ENCODE measurements around the gene TNFAIP2. TPM values are rescaled to one million over a fixed set of nuclear protein-coding genes. Genes with fewer than 3 reads are reported as not detected.

Gene TNFAIP2, protein sequence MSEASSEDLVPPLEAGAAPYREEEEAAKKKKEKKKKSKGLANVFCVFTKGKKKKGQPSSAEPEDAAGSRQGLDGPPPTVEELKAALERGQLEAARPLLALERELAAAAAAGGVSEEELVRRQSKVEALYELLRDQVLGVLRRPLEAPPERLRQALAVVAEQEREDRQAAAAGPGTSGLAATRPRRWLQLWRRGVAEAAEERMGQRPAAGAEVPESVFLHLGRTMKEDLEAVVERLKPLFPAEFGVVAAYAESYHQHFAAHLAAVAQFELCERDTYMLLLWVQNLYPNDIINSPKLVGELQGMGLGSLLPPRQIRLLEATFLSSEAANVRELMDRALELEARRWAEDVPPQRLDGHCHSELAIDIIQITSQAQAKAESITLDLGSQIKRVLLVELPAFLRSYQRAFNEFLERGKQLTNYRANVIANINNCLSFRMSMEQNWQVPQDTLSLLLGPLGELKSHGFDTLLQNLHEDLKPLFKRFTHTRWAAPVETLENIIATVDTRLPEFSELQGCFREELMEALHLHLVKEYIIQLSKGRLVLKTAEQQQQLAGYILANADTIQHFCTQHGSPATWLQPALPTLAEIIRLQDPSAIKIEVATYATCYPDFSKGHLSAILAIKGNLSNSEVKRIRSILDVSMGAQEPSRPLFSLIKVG
- 10 to 100 TPM; 10.5 to 94.9 (median 31.1) TPM for total RNA-seq

- Histone ChIP-seq H3K27ac (peak within 1 kb of the TSS; percentile 77 to 95 (median 86)), H3K9me3 (no peaks in the 10 kb centered on the region), H3K36me3 (no peaks in the 10 kb centered on the region), H3K4me1 (peaks cover 0 to 71% (median 15%) of the 10 kb centered on the region in 4 donors), H3K4me3 (peak within 1 kb of the TSS; percentile 51 to 63 (median 54)), H3K27me3 (peaks cover 0 to 18% of the 10 kb centered on the region in 2 donors)
- TF ChIP-seq, protein P1, sequence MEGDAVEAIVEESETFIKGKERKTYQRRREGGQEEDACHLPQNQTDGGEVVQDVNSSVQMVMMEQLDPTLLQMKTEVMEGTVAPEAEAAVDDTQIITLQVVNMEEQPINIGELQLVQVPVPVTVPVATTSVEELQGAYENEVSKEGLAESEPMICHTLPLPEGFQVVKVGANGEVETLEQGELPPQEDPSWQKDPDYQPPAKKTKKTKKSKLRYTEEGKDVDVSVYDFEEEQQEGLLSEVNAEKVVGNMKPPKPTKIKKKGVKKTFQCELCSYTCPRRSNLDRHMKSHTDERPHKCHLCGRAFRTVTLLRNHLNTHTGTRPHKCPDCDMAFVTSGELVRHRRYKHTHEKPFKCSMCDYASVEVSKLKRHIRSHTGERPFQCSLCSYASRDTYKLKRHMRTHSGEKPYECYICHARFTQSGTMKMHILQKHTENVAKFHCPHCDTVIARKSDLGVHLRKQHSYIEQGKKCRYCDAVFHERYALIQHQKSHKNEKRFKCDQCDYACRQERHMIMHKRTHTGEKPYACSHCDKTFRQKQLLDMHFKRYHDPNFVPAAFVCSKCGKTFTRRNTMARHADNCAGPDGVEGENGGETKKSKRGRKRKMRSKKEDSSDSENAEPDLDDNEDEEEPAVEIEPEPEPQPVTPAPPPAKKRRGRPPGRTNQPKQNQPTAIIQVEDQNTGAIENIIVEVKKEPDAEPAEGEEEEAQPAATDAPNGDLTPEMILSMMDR (IDR thresholded peaks at IDR 0.05), result no peak
- TF ChIP-seq POLR2A (IDR thresholded peaks at IDR 0.05), result peak in 1 of 2 donors; percentile 38
- DNase-seq, result no peak
These were observed at the start of gene TNFAIP2 for GRCh38 chr14:103122947-103123633. Gene TNFAIP2, plus strand, starts transcription at chr14:103123461. Its CDS starts 2,997 bp downstream, at chr14:103126458.

DNA sequence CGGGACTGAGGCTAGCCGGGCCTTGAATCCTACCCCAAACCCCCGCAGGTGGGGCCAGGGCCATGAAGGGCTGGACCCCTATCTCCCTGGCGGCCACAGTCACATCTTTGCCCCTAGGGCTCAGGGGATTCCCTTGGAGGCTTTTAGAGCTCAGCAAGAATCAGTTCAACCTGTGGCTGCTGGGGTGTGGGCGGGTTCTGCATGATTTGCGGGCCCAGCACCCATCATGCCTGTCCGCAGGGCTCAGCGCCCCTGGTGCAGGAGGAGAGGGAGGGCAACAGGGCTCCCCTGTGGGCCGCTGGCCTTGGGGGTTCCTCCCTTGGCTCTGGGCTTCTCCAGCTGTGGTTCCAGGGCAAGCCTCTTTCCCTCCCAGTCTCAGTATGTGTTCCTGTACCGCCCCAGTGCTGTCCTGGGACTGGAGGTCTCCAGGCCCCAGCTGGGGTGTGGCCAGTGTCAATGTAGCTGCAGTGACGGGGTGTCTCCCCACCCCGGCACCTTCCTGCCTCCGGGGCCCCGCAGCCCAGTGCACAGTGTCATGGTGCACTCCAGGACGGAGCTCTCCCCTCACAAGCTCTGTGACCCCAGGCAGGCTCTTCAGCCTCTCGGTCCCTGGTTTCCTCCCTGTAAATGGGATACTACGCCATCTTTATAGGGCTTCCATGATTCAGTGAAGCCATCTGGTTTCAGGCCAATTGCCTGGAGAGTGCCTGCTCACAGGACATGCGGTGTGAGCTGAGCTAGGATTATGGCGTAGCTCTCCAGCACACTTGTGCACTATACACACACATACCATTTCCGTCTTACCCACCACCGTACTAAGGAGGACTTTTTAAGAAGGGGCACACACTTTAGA is 49.2 kb upstream of the TNFAIP2 start:
- Histone ChIP-seq H3K4me1 (peaks cover 5 to 42% (median 6%) of the 10 kb centered on the region in 4 donors), H3K27ac (peak overlapping the region in 2 of 4 donors; percentile 76 to 87), H3K27me3 (no peaks in the 10 kb centered on the region), H3K9me3 (no peaks in the 10 kb centered on the region), H3K4me3 (peak overlapping the region in 1 of 4 donors; percentile 17), H3K36me3 (no peaks in the 10 kb centered on the region)
- peak in 1 of 3 donors; percentile 51 for DNase-seq
- no peak for TF ChIP-seq POLR2A (IDR thresholded peaks at IDR 0.05)
- TF ChIP-seq, protein P1 (IDR thresholded peaks at IDR 0.05), result no peak

GRCh38 chr14:103074729-103075367 is 48.4 kb upstream of the TNFAIP2 start:
- no peaks in the 10 kb centered on the region for H3K36me3 ChIP-seq
- no peaks in the 10 kb centered on the region for H3K27me3 ChIP-seq
- peak overlapping the region; percentile 24 to 55 (median 50) for H3K4me3 ChIP-seq
- H3K27ac ChIP-seq, result peak overlapping the region in 3 of 4 donors; percentile 14 to 87 (median 76)
- H3K4me1 ChIP-seq, result peaks cover 5 to 42% (median 6%) of the 10 kb centered on the region in 4 donors
- DNase-seq, result peak in 2 of 3 donors; percentile 77
- no peak for TF ChIP-seq POLR2A (IDR thresholded peaks at IDR 0.05)
- TF ChIP-seq, protein P1 (IDR thresholded peaks at IDR 0.05), result no peak
- no peaks in the 10 kb centered on the region for H3K9me3 ChIP-seq

- DNase-seq, result peak; percentile 77 to 94 (median 83)
- Histone ChIP-seq H3K4me1 (peaks cover 0 to 21% (median 6%) of the 10 kb centered on the region in 4 donors), H3K36me3 (no peaks in the 10 kb centered on the region), H3K27me3 (no peaks in the 10 kb centered on the region), H3K4me3 (no peak overlapping the region), H3K27ac (no peak overlapping the region), H3K9me3 (no peaks in the 10 kb centered on the region)
- no peak for TF ChIP-seq POLR2A (IDR thresholded peaks at IDR 0.05)
- TF ChIP-seq, protein P1 (IDR thresholded peaks at IDR 0.05), result peak; percentile 69 to 90 (median 82)
These were observed 44.9 kb upstream of the TNFAIP2 start for GRCh38 chr14:103078420-103078749.
